ENCODE results near the gene UBAP1.

The UBAP1 gene

DNA sequence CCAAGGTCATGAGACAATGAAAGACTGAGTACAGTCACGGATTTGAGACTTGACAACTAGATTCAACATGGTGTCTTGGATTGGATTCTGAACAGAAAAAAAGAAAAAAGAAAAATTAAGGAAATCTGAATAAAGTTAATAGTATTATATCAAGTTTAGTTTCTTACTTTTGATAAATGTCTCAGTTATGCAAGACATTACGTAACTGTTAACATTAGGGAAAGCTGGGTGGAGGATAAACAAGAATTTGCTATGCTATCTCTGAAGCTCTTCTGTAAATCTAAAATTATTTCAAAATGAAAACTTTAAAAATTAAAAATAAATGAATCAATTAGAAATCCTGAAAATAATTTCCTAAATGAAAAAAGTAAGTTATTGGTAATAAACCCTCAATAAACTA lies 38.0 kb upstream of the UBAP1 start:
- TF ChIP-seq, protein P1, sequence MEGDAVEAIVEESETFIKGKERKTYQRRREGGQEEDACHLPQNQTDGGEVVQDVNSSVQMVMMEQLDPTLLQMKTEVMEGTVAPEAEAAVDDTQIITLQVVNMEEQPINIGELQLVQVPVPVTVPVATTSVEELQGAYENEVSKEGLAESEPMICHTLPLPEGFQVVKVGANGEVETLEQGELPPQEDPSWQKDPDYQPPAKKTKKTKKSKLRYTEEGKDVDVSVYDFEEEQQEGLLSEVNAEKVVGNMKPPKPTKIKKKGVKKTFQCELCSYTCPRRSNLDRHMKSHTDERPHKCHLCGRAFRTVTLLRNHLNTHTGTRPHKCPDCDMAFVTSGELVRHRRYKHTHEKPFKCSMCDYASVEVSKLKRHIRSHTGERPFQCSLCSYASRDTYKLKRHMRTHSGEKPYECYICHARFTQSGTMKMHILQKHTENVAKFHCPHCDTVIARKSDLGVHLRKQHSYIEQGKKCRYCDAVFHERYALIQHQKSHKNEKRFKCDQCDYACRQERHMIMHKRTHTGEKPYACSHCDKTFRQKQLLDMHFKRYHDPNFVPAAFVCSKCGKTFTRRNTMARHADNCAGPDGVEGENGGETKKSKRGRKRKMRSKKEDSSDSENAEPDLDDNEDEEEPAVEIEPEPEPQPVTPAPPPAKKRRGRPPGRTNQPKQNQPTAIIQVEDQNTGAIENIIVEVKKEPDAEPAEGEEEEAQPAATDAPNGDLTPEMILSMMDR (IDR thresholded peaks at IDR 0.05; ENCODE audit: insufficient read depth, low read length, missing control alignments) = no peak
- DNase-seq (ENCODE audit: low read depth, low spot score) = no peak
- ChIA-PET CTCF (no interaction called here), POLR2A (no interaction called here)
- H3K4me3 ChIP-seq (ENCODE audit: low read depth, low read length) = no peak overlapping the region

DNA sequence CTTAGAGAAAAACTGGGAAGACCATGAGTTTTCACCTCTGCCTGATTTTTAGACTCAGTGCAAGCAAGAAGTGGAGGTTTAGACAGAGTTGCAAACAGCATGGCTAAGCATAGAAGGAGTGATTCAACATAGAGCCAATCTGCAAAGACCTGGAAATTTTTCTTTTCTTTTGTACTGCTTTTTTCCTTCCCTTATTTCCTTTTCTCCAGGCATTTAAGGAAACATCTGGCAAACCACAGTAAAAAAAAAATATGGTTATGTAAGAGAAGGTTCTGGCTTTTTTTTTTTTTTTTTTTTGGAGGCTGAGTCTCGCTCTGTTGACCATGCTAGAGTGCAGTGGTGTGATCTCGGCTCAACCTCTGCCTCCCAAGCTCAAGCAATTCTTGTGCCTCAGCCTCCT lies 35.7 kb upstream of the UBAP1 start:
- POLR2A ChIA-PET = no interaction called here
- TF ChIP-seq, protein P1 (IDR thresholded peaks at IDR 0.05; ENCODE audit: insufficient read depth, low read length, missing control alignments) = no peak
- H3K4me3 ChIP-seq (ENCODE audit: low read depth, low read length) = no peak overlapping the region
- DNase-seq (ENCODE audit: low read depth, low spot score) = no peak
- CTCF ChIA-PET = no interaction called here

DNA sequence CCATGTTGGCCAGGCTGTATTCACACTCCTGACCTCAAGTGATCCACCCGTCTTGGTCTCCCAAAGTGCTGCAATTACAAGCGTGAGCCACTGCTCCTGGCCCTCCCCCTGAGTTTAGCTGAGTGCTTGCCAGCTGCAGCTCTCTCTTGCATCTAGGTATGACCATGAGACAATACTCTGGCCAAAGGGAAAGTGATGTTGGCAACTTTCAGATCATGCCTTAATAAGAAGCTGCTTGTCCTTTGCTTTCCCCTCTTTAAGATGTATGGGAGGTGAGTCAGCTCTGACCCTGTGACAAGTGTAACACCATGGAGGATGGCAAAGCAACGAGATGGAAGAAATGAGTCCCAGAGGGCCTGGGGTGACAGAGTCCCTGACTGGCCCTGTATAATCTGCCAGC lies 33.7 kb upstream of the UBAP1 start:
- TF ChIP-seq, protein P1 (IDR thresholded peaks at IDR 0.05; ENCODE audit: insufficient read depth, low read length, missing control alignments) = no peak
- ChIA-PET CTCF (interaction anchor here (0.9 to 1.7 kb wide), 3 partner anchors 10 to 108 kb away, joined by 3 to 8 read pairs (median 3); no protein-coding TSS in a partner anchor), POLR2A (no interaction called here)
- no peak overlapping the region for H3K4me3 ChIP-seq (ENCODE audit: low read depth, low read length)
- no peak for DNase-seq (ENCODE audit: low read depth, low spot score)

DNA sequence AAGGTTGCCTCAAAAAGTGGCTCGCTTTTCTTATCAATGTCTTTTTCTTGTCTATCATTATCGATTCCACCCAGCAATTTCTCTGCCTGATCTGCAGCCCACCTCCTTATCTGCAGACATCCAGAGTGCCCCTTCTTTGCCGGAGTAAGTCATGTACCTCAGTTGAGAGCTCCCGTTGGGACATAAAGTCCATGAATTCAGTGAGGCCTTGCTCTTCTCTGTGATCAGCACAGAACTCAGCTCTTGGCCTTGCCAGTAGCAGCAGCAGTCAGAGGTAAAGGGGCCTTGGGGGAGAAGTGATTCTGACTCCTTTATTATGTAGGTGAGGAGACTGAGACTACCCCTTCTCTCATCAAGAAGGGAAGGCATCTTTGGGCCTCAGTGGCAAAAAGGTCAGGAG lies 27.4 kb upstream of the UBAP1 start:
- ChIA-PET POLR2A (no interaction called here), CTCF (interaction anchor here (1.9 kb wide), 1 partner anchor 102 kb away, joined by 9 read pairs; no protein-coding TSS in a partner anchor)
- no peak for DNase-seq (ENCODE audit: low read depth, low spot score)
- H3K4me3 ChIP-seq (ENCODE audit: low read depth, low read length) = no peak overlapping the region
- TF ChIP-seq, protein P1 (IDR thresholded peaks at IDR 0.05; ENCODE audit: insufficient read depth, low read length, missing control alignments) = no peak

DNA sequence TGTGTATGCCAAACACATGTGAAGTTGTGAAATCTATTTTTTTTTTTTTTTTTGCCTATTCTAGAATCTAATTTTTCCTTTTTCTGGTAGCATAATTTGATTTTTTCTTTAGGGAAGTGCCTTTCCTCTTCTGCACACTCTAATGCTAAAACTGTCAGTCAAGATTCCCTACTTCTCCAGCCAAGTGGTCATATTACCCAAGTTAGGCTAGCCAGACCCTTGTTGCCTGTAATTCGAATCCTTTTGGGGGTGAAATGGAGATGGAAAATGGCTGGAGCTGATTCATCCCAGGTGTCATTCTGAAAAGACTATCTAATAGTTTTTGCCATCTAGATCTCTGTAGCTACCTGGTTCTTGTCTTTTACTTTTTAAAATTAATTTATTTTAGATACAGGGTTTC lies 24.8 kb upstream of the UBAP1 start:
- no peak for DNase-seq (ENCODE audit: low read depth, low spot score)
- H3K4me3 ChIP-seq (ENCODE audit: low read depth, low read length) = no peak overlapping the region
- POLR2A ChIA-PET = no interaction called here
- TF ChIP-seq, protein P1 (IDR thresholded peaks at IDR 0.05; ENCODE audit: insufficient read depth, low read length, missing control alignments) = no peak
- CTCF ChIA-PET = no interaction called here

DNA sequence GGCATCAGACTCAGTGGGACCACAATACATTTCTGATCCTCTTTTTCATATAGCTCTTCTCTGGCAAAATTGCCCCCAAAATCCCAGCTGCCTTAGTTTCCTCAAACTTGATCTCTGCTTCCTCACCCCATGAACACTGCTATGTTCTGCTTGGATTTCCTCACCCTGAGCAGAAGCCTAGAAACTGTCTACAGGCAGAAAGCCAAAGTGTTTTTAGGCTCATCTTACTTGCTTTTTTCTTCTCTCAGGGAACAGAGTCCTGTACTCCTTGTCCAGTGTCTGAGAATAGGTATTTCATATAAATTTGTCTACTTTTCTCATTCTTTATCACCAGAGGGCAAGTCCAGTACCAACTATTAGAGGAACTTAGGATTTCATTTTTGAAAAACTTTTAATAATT lies 21.5 kb upstream of the UBAP1 start:
- ChIA-PET POLR2A (no interaction called here), CTCF (interaction anchor here (0.9 kb wide), 1 partner anchor 96 kb away, joined by 3 read pairs; no protein-coding TSS in a partner anchor)
- TF ChIP-seq, protein P1 (IDR thresholded peaks at IDR 0.05; ENCODE audit: insufficient read depth, low read length, missing control alignments) = no peak

More for the DNA sequence above, 21.5 kb upstream of the UBAP1 start:
- no peak overlapping the region for H3K4me3 ChIP-seq (ENCODE audit: low read depth, low read length)
- no peak for DNase-seq (ENCODE audit: low read depth, low spot score)

Data from AG04449 (cell line).